Vagina (tissue), 2 donors: Measurements from ENCODE around the gene PTPRK.
"Not testable (repeated sequence)": the region's sequence is repeated elsewhere in the genome, so short reads cannot be mapped to it uniquely, and the experiment has no call there.

Experiments
- POLR2A ChIP-seq, 2 donors: fragments of 450-650 bp; IDR thresholded peaks; one replicate each; pipeline ENCODE4 v1.6.1; 2017; ENCODE audit warnings: antibody characterized with exemption in 2 of 2, mild to moderate bottlenecking in 2 of 2, moderate library complexity in 2 of 2
- POLR2AphosphoS5 ChIP-seq, 2 donors: sonication (generic); formaldehyde crosslinking; IDR thresholded peaks; one replicate each; pipeline ENCODE4 v1.9.0; 2017; ENCODE audit warnings: antibody characterized with exemption in 2 of 2, mild to moderate bottlenecking in 2 of 2, low read depth in 1 of 2; ENCODE audit not compliant: insufficient read depth in 1 of 2
- TF ChIP-seq, protein P1 (sequence below), 3 experiments: fragments of 450-650 bp in 2 of 3; fragments of 200-600 bp in 1 of 3; sonication (generic) in 1 of 3; IDR thresholded peaks; one replicate each; pipeline ENCODE4 v1.5.1; 2017 to 2019; ENCODE audit warnings: antibody characterized with exemption in 3 of 3, mild to moderate bottlenecking in 2 of 3, moderate library complexity in 2 of 3

- TF ChIP-seq, protein P1, sequence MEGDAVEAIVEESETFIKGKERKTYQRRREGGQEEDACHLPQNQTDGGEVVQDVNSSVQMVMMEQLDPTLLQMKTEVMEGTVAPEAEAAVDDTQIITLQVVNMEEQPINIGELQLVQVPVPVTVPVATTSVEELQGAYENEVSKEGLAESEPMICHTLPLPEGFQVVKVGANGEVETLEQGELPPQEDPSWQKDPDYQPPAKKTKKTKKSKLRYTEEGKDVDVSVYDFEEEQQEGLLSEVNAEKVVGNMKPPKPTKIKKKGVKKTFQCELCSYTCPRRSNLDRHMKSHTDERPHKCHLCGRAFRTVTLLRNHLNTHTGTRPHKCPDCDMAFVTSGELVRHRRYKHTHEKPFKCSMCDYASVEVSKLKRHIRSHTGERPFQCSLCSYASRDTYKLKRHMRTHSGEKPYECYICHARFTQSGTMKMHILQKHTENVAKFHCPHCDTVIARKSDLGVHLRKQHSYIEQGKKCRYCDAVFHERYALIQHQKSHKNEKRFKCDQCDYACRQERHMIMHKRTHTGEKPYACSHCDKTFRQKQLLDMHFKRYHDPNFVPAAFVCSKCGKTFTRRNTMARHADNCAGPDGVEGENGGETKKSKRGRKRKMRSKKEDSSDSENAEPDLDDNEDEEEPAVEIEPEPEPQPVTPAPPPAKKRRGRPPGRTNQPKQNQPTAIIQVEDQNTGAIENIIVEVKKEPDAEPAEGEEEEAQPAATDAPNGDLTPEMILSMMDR (IDR thresholded peaks at IDR 0.05) = not testable (repeated sequence)
- not testable (repeated sequence) for TF ChIP-seq POLR2A (IDR thresholded peaks at IDR 0.05); POLR2AphosphoS5 (IDR thresholded peaks at IDR 0.05; ENCODE audit: insufficient read depth in 1 of 2, low read depth in 1 of 2)
Measured at GRCh38 chr6:128486580-128486979, 33.8 kb downstream of the PTPRK start.
